Measurements from ENCODE around the gene SLC23A2.
"Not testable (repeated sequence)": the region's sequence is repeated elsewhere in the genome, so short reads cannot be mapped to it uniquely, and the experiment has no call there.

The SLC23A2 gene

GRCh38 chr20:4937407-4938319 is 63.6 kb downstream of the SLC23A2 start:
- DNase-seq (ENCODE audit: insufficient read length, low spot score), result no peak
- no peak for FAIRE-seq

GRCh38 chr20:4936851-4937406 is 64.4 kb downstream of the SLC23A2 start:
- FAIRE-seq (no peak), DNase-seq (ENCODE audit: insufficient read length, low spot score) (no peak)

- no peak for FAIRE-seq
- no peak for DNase-seq (ENCODE audit: insufficient read length, low spot score)
These were observed 64.9 kb downstream of the SLC23A2 start for GRCh38 chr20:4936392-4936850.

- FAIRE-seq, result no peak
- no peak for DNase-seq (ENCODE audit: insufficient read length, low spot score)
These were observed 69.2 kb downstream of the SLC23A2 start for GRCh38 chr20:4932061-4932460.

GRCh38 chr20:4929686-4930397 is 71.5 kb downstream of the SLC23A2 start:
- FAIRE-seq, result no peak
- no peak for DNase-seq (ENCODE audit: insufficient read length, low spot score)

- FAIRE-seq (no peak), DNase-seq (ENCODE audit: insufficient read length, low spot score) (no peak)
These were observed 74.7 kb downstream of the SLC23A2 start for GRCh38 chr20:4926531-4927156.

- DNase-seq (ENCODE audit: insufficient read length, low spot score) (no peak), FAIRE-seq (no peak)
These were observed 75.3 kb downstream of the SLC23A2 start for GRCh38 chr20:4925842-4926530.

- DNase-seq (ENCODE audit: insufficient read length, low spot score) (no peak), FAIRE-seq (no peak)
These were observed 76.9 kb downstream of the SLC23A2 start for GRCh38 chr20:4924446-4924845.

GRCh38 chr20:4924032-4924431 is 77.3 kb downstream of the SLC23A2 start:
- FAIRE-seq (no peak), DNase-seq (ENCODE audit: insufficient read length, low spot score) (no peak)

- FAIRE-seq, result no peak
- no peak for DNase-seq (ENCODE audit: insufficient read length, low spot score)
These were observed 79.1 kb downstream of the SLC23A2 start for GRCh38 chr20:4922186-4922585.

- FAIRE-seq; DNase-seq (ENCODE audit: insufficient read length, low spot score): not testable (repeated sequence)
These were observed 80.0 kb downstream of the SLC23A2 start for GRCh38 chr20:4921271-4921670.

GRCh38 chr20:4920655-4921054 is 80.7 kb downstream of the SLC23A2 start:
- no peak for DNase-seq (ENCODE audit: insufficient read length, low spot score)

GRCh38 chr20:4920131-4920530 is 81.2 kb downstream of the SLC23A2 start:
- FAIRE-seq (no peak), DNase-seq (ENCODE audit: insufficient read length, low spot score) (no peak)

More at GRCh38 chr20:4920655-4921054, 80.7 kb downstream of the SLC23A2 start:
- no peak for FAIRE-seq

GRCh38 chr20:4919047-4919704 is 82.1 kb downstream of the SLC23A2 start:
- no peak for FAIRE-seq
- DNase-seq (ENCODE audit: insufficient read length, low spot score), result no peak

- no peak for DNase-seq (ENCODE audit: insufficient read length, low spot score)
- FAIRE-seq, result no peak
These were observed 82.8 kb downstream of the SLC23A2 start for GRCh38 chr20:4918473-4918872.

GRCh38 chr20:4916971-4917881 is 84.1 kb downstream of the SLC23A2 start:
- DNase-seq (ENCODE audit: insufficient read length, low spot score) (no peak), FAIRE-seq (no peak)

- DNase-seq (ENCODE audit: insufficient read length, low spot score) (no peak), FAIRE-seq (no peak)
These were observed 88.2 kb downstream of the SLC23A2 start for GRCh38 chr20:4913147-4913546.

- no peak for DNase-seq (ENCODE audit: insufficient read length, low spot score)
- FAIRE-seq, result no peak
These were observed 88.7 kb downstream of the SLC23A2 start for GRCh38 chr20:4912380-4913142.
